ENCODE data around the gene PRCP.
A peak's percentile ranks its signal among the peaks of the same experiment; 100 is the strongest.
"Not testable (repeated sequence)": the region's sequence is repeated elsewhere in the genome, so short reads cannot be mapped to it uniquely, and the experiment has no call there.

Gene PRCP

GRCh38 chr11:82900277-82901164 lies at the start of gene PRCP:
TSS of gene PRCP (minus strand) at chr11:82900430. CDS start at chr11:82900402, 28 bp downstream.
- peak; percentile 93 for DNase-seq (ENCODE audit: low read depth)

DNA sequence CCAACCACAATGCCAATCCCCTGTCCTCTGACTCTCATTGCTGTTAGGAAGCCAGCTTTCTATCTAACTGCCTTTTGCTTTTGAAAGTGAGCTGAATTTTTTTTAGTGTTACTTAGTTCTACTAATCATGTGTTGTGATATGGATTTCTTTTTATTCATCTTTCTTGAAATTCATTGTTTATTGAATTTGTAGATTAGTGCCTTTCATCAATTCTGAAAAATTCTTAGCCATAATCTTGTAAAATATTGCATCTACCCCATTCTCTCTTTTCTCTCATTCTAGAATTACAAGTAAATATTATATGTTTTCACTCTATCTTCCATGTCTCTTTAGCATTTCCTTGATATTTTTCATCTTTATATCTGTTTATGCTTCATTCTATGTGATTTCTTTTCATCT lies 49.1 kb upstream of the PRCP start:
- no peak for DNase-seq (ENCODE audit: low read depth)

DNA sequence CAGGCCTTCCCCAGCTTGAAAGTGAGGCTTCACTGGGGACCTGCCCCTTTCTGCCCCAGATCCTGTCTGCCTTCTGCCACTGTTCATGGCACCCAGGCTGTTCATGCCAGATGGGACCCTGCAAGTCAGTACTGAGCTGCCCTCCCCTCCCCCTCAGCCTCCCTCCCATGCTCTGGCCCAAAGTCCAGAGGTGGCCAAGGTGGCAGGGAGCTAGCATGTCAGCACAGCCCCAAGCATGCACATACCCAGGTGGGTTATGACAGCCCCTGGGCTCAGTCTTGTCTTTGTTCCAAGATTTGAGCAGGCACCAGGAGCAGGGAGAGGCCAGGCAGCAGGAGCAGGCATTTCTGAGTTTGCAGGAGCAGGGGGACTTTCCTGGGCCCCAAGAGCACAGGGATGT lies 45.5 kb upstream of the PRCP start:
- no peak for DNase-seq (ENCODE audit: low read depth)

DNA sequence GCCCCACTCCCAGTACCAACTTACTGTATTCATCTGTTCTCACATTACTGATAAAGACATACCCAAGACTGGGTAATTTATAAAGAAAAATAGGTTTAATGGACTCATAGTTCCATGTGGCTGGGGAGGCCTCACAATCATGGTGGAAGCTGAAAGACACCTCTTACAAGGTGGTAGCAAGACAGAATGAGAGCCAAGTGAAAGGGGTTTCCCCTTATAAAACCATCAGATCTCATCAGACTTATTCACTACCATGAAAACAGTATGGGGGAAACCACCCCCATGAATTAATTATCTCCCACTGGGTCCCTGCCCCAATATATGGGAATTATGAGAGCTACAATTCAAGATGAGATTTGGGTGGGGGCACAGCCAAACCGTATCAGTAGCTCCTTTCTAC lies 44.8 kb upstream of the PRCP start:
- DNase-seq (ENCODE audit: low read depth): not testable (repeated sequence)

GRCh38 chr11:82944198-82944597 lies 44.0 kb upstream of the PRCP start:
- no peak for DNase-seq (ENCODE audit: low read depth)

GRCh38 chr11:82943430-82943829 lies 43.2 kb upstream of the PRCP start:
- DNase-seq (ENCODE audit: low read depth): not testable (repeated sequence)

DNA sequence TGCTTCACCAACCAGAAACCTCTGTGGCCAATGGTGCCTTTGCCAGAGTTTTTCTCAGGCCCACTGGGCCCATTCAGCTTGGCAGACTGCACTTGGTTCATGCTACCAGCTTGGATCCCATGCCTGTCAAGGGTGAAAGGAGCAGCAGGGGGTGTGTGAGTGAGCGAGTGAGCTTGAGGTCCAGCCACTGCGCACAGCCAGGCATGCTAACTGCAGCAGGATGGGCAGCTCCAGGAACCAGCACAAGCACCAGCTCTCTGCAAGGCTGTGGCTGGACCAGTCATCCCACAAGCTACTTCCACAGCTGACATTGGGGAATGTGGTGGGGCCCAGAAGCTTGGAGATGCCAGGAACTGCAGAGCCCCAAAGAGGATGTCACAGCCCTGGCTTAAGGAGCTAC lies 42.1 kb upstream of the PRCP start:
- no peak for DNase-seq (ENCODE audit: low read depth)

GRCh38 chr11:82939456-82939855 lies 39.2 kb upstream of the PRCP start:
- no peak for DNase-seq (ENCODE audit: low read depth)

DNA sequence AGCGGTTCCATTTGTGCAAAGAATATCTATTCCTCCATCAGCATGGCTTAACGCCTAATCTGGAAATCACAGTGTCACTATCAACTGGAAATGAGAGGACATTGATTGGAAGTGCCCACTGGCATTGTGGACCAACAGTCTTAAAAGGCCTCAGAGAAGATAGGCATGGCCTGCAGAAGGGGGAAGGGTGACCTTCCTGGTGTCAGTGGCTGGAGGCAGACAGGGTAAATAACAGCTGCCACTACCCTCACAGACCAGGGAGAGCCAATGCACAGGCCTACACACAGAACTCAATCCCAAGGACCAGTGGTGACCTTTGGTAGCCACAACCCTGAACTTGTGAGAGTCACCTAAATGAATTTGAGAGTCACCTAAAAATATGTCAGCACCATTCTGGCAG lies 37.3 kb upstream of the PRCP start:
- no peak for DNase-seq (ENCODE audit: low read depth)

DNA sequence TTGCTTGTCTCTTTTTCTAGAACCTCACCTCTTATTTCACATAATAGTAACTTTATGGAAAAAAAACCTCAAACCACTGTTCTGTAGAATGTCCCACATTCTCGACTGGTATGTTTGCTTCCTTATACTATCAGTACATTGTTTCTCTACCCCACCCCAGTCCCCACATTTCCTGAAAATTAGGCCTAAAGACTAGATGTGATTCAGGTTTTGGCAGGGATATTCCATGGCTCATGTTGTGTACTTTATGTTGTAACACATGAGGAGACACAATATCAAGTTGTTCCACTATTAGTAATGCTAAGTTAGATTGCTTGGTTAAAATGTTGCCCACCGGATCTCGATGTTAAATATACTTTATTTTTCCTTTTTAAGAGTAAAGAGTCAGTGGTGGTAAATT lies 36.0 kb upstream of the PRCP start:
- no peak for DNase-seq (ENCODE audit: low read depth)

DNA sequence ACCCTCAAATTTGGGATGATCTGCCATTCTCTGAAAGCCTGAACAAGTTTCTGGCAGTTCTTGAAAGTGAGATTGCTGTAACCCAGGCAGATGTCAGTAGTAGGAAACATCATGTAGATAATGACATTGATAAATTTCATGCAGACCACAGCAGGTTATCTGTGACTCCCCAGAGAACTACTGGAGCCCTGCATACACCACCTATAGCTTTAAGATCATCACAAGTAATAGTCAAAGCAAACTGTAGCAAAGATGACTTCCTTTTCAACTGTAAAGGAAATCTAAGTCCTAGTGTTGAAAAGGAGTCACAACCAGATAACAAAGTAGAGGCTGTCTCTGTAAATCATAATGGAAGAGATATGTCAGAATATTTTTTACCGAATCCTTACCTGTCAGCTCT lies 32.3 kb upstream of the PRCP start:
- no peak for DNase-seq (ENCODE audit: low read depth)

DNA sequence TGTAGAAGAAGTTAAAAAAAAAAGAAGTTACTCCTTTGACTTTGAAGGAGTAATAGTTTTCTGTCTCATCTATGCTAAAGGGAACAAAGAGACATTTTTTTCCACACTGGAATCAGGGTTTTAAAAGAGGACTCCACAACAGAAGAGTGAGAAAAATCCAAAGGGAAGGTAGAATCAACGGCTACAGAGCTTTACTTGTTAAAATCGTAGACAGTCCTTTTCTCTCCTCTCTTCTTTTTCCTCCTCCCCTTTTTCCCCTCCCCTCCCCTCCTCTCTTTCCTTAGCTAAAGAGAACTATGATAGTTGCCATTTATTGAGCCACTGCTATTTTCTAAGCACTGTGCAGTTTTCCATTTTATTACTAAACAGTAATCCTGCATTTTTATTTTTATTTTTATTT lies 30.5 kb upstream of the PRCP start:
- DNase-seq (ENCODE audit: low read depth): no peak

- no peak for DNase-seq (ENCODE audit: low read depth)
Measured at GRCh38 chr11:82930229-82930628, 30.0 kb upstream of the PRCP start.

DNA sequence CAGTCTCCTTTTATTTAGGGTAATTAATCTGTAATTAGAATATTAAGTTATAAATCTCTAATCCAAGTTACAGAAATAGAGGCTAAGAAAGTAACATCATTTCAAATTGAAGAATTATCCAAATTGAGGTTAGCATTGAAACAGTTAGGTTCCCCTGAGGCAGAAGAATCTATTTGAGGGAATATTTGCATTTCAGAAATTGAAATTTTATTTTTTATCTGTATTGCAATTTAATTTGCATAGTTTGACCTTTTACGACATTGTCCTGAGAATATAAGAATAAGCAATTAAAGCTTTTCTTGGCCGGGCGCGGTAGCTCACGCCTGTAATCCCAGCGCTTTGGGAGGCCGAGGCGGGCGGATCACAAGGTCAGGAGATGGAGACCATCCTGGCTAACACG lies 28.9 kb upstream of the PRCP start:
- no peak for DNase-seq (ENCODE audit: low read depth)

DNA sequence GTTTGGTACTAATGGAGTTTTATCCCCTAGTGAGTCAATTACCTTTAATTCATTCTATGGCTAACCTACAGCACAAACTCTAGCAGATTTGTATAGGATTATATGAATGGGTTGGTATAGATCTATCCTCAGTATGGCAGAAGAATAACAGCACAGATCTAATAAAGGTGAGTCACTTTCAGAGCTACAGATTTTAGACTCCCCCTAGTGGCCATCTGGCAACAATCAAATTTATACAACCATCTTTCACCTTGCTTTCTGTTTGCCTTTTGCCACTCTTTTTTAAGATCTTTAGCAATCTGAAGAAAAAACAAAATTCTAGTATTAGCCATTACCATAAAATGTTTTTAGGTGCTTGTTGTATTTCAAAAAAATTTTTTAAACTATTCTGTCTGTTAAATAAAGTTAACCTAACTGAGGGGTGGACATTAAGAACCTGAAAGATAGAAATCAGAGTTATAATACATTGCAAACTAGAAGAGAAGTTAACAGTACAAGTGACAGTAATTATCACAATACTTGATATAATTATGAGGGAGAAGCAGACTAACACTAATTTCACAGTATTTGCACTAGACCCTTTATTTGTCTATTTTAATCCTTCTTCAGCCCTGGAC lies 27.1 kb upstream of the PRCP start:
- peak; percentile 2 for DNase-seq (ENCODE audit: low read depth)

GRCh38 chr11:82924522-82925224 lies 24.4 kb upstream of the PRCP start:
- no peak for DNase-seq (ENCODE audit: low read depth)

- DNase-seq (ENCODE audit: low read depth): not testable (repeated sequence)
Measured at GRCh38 chr11:82922396-82923173, 22.4 kb upstream of the PRCP start.

DNA sequence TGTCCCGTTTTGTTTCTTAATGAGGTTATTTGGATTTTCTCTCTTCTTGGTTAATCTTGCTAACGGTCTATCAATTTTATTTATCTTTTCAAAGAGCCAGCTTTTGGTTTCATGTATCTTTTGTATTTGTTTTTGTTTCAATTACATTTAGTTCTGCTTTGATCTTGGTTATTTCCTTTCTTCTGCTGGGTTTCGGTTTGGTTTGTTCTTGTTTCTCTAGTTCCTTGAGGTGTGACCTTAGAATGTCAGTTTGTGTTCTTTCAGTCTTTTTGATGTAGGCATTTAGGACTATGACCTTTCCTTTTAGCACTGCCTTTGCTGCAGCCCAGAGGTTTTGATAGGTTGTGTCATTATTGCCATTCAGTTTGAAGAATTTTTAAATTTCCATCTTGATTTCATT lies 20.0 kb upstream of the PRCP start:
- DNase-seq (ENCODE audit: low read depth): not testable (repeated sequence)

GRCh38 chr11:82919786-82920185 lies 19.6 kb upstream of the PRCP start:
- not testable (repeated sequence) for DNase-seq (ENCODE audit: low read depth)

DNA sequence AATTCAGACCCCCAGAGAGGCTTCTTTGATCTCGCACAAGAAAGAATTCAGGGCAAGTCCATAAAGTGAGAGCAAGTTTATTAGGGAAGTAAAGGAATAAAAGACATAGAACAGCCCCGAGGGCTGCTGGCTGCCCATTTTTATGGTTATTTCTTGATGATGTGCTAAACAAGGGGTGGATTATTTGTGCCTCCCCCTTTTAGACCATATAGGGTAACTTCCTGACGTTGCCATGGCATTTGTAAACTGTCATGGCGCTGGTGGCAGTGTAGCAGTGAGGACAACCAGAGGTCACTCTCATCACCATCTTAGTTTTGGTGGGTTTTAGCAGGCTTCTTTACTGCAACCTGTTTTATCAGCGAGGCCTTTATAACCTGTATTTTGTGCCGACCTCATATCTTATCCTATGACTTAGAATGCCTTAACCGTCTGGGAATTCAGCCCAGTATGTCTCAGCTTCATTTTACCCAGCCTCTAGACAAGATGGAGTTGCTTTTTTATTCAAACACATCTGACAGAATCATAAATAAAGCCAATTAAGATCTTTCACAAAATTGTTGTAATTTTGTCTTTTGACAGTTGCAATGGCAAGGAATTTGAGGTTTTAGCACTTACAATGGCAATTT lies 8.9 kb upstream of the PRCP start:
- DNase-seq (ENCODE audit: low read depth): no peak

GRCh38 chr11:82908311-82908710 lies 8.1 kb upstream of the PRCP start:
- DNase-seq (ENCODE audit: low read depth): no peak

DNA sequence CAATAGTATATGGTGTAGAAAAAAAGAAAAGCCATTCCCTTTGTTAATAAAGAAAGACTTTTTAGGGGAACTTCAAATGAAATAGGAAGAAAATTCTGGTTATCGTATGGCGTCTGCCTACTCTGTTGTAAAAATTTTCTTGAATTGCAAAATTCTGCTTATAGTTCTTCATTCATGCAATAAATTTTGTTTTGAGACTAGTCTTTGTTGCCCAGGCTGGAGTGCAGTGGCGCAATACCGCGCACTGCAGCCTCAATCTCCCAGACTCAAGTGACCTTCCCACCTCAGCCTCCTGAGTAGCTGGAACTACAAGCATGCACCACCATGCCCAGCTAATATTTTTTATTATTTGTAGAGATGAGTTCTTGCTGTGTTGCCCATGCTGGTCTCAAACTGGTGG lies 7.1 kb upstream of the PRCP start:
- DNase-seq (ENCODE audit: low read depth): no peak
